ENCODE results near the gene NAA60.
"Not testable (repeated sequence)": the region's sequence is repeated elsewhere in the genome, so short reads cannot be mapped to it uniquely, and the experiment has no call there.

The NAA60 gene

DNA sequence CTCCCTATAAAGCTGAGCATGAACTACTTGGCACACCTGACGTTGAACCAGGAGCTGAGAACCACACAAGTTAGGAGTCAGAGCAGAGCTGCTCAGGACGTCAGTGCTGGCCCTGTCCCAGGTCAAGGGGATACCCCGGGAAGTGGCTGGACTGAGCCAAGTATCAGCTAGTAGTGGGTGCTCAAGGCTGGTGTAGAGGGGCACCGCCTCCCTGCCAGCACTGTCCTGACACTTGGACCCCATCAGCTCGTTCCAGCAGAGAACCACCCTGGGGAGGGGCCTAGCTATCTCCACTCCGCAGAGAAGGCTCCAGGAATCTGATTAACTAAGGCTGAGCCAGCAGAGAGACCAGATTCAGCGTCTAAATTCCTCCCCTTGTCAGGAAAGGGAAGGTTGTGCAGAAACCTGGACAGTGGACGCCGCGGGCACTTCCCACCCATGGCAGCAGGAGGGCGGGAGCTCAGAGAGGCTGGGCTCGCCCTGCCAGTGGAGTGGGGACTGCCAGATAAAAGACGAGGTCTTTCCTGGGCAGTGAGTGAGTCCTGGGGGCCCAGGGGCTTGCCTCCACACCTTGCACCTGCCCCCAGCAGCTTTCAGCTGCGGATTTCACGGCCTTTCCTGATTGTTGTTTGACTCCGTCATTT lies 30.8 kb downstream of the NAA60 start:
- no peaks in the 10 kb centered on the region for H3K27me3 ChIP-seq (ENCODE audit: insufficient read depth, low read length)
- no peak overlapping the region for H3K4me3 ChIP-seq (ENCODE audit: low read length)
- H3K9ac ChIP-seq (ENCODE audit: low read depth, low read length): no peak overlapping the region; the same call in 1 of the 2 replicates
- no peaks in the 10 kb centered on the region for H3K9me3 ChIP-seq (ENCODE audit: insufficient read depth, low read depth, low read length)
- H3K27ac ChIP-seq (ENCODE audit: low read depth, low read length): no peak overlapping the region
- 0 out of 2 replicates have a peak, but pooled peaks cover 8% of the 10 kb centered on the region for H3K36me3 ChIP-seq (ENCODE audit: insufficient read depth, low read length)
- H3K4me1 ChIP-seq (ENCODE audit: insufficient read depth, low read length): no peaks in the 10 kb centered on the region
- 93% methylated on average over 16 of the region's 16 CpGs for WGBS

GRCh38 chr16:3474870-3475269 lies 31.4 kb downstream of the NAA60 start:
- not testable (repeated sequence) for H3K4me3 ChIP-seq (ENCODE audit: low read length); H3K9ac ChIP-seq (ENCODE audit: low read depth, low read length); H3K27me3 ChIP-seq (ENCODE audit: insufficient read depth, low read length); H3K9me3 ChIP-seq (ENCODE audit: insufficient read depth, low read depth, low read length); H3K27ac ChIP-seq (ENCODE audit: low read depth, low read length); H3K4me1 ChIP-seq (ENCODE audit: insufficient read depth, low read length)
- peaks cover 14% of the 10 kb centered on the region; the same call in 1 of the 2 replicates for H3K36me3 ChIP-seq (ENCODE audit: insufficient read depth, low read length)
- 94% methylated on average over 7 of the region's 7 CpGs for WGBS

DNA sequence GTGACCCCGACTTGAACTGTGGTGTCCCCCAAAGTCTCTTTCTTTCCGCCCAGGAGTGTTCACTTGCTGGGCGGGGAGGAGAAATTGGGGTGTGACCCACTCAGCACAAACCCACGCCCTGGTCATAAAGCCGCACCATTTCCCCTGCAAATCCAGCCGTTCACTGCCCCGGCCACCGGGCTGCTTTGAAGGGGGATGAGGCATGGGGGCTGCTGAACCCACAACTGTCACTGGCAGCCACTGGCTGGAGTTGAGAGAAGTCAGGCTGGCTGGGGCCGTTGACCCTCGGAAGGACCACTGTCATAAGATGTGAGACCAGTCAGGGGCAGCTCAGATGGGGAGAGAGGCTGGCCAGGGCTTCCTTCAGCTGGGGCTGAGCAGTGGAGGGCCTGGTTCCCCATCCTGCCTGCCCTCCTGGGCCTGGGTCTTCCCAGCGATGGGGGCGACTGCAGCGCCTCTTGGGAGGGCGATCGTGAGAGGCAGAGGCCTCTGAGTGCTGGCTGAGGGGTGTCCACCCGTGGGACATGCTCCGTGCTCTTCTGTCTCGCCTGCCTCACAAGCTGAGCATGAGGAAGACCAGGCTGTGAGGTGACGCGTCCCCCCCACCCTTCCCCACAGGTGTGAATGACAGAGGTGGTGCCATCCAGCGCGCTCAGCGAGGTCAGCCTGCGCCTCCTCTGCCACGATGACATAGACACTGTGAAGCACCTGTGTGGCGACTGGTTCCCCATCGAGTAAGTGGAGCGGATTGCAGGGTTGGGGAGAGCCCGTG lies 32.3 kb downstream of the NAA60 start:
- H3K27ac ChIP-seq (ENCODE audit: low read depth, low read length): no peak overlapping the region
- no peak overlapping the region for H3K9ac ChIP-seq (ENCODE audit: low read depth, low read length)
- H3K36me3 ChIP-seq (ENCODE audit: insufficient read depth, low read length): peaks cover 17% of the 10 kb centered on the region; the same call in 1 of the 2 replicates
- no peak overlapping the region for H3K4me3 ChIP-seq (ENCODE audit: low read length)
- peaks cover 2% of the 10 kb centered on the region for H3K4me1 ChIP-seq (ENCODE audit: insufficient read depth, low read length)
- no peaks in the 10 kb centered on the region for H3K27me3 ChIP-seq (ENCODE audit: insufficient read depth, low read length)
- H3K9me3 ChIP-seq (ENCODE audit: insufficient read depth, low read depth, low read length): no peaks in the 10 kb centered on the region
- WGBS: 96% methylated on average over 29 of the region's 29 CpGs

DNA sequence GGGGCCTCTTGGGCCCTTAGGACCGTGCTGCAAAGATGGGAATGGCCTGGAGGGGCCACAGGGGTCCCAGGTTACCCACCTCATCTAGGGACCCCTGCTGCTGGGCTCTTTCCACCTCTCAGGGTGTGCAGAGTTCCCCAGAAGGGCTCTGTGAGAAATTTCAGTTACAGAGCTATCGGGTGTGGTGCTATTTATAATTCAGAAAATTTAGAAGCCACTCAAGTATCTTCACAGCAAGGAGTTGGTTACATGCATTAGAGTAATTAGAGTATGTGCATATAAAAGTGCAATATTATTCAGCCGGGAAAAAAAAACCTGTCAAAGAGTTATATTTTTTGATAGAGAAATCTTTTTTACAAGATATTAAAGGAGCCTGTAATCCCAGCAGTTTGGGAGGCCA lies 32.9 kb downstream of the NAA60 start:
- H3K27me3 ChIP-seq (ENCODE audit: insufficient read depth, low read length): no peaks in the 10 kb centered on the region
- H3K9ac ChIP-seq (ENCODE audit: low read depth, low read length): no peak overlapping the region
- peaks cover 17% of the 10 kb centered on the region for H3K36me3 ChIP-seq (ENCODE audit: insufficient read depth, low read length)
- H3K4me1 ChIP-seq (ENCODE audit: insufficient read depth, low read length): peaks cover 8% of the 10 kb centered on the region
- H3K4me3 ChIP-seq (ENCODE audit: low read length): no peak overlapping the region
- no peak overlapping the region for H3K27ac ChIP-seq (ENCODE audit: low read depth, low read length)
- no peaks in the 10 kb centered on the region for H3K9me3 ChIP-seq (ENCODE audit: insufficient read depth, low read depth, low read length)
- WGBS: 80% methylated on average over 2 of the region's 3 CpGs

DNA sequence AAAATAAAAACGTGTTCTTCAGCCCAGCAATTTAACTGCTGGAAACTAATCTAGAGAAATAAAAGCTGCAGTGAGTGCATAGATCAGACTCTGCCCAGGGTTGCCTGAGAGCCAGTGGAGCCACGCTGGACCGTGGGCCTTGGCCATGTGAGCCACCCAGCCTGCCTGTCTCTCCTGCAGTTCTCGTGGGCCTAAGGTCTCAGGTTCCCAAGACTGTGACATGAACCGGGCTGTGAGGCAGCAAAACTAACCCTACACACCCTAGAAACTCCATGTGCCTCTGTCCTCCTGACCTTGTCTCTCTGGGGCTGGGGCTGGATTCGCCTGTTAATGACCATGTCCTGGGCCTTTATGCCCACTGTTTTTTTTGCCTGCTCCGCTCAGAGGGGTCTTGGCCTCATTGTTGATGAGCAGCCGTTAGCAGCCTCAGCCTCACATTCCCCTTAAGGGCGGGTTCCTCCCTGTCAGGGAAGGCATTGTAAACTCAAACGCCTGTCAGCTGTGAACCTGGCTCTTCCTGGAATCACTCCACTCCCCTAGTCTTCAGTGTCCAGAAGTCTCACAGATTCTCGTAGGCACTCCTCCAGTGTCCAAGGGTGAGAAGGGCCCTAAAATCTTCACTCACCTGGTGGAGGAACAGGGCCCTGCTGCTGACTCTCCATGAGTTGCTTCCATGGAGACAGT lies 34.9 kb downstream of the NAA60 start:
- Histone ChIP-seq H3K4me1 (ENCODE audit: insufficient read depth, low read length) (peaks cover 10% of the 10 kb centered on the region), H3K9me3 (ENCODE audit: insufficient read depth, low read depth, low read length) (no peaks in the 10 kb centered on the region), H3K9ac (ENCODE audit: low read depth, low read length) (no peak overlapping the region), H3K27me3 (ENCODE audit: insufficient read depth, low read length) (no peaks in the 10 kb centered on the region), H3K4me3 (ENCODE audit: low read length) (no peak overlapping the region), H3K36me3 (ENCODE audit: insufficient read depth, low read length) (peaks cover 34% of the 10 kb centered on the region), H3K27ac (ENCODE audit: low read depth, low read length) (no peak overlapping the region)
- WGBS: 91% methylated on average over 11 of the region's 11 CpGs

DNA sequence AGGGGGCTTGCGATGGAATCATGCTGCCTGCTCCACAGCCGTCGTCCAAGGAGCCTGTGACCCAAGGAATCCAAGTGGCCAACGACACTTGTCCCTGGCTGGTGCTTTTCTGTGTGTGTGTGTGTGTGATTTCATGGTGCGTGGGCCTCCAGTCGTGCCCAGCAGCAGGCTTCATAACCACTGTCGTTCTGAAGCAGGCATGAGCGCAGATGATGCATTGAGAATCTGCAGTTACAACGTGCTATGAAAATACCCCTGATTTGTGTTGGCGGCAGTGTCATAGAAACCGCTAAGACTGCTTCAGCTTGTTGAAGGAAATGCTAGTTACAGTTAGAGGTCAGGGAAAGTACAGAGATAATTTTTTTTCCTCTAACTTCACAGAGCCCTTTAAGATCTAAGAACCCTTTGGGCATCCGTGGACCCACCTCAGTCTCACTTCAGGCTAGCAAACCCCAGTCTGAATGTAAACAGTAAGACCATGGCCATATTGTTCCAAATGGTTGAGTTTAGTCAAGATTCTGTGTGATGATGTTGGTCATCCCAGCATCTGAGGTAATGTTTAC lies 36.3 kb downstream of the NAA60 start:
- Histone ChIP-seq H3K4me3 (ENCODE audit: low read length) (no peak overlapping the region), H3K27ac (ENCODE audit: low read depth, low read length) (no peak overlapping the region), H3K9me3 (ENCODE audit: insufficient read depth, low read depth, low read length) (no peaks in the 10 kb centered on the region), H3K27me3 (ENCODE audit: insufficient read depth, low read length) (no peaks in the 10 kb centered on the region), H3K4me1 (ENCODE audit: insufficient read depth, low read length) (peaks cover 10% of the 10 kb centered on the region), H3K36me3 (ENCODE audit: insufficient read depth, low read length) (peaks cover 47% of the 10 kb centered on the region), H3K9ac (ENCODE audit: low read depth, low read length) (no peak overlapping the region)
- WGBS: 96% methylated on average over 12 of the region's 12 CpGs

GRCh38 chr16:3480901-3481695 lies 37.6 kb downstream of the NAA60 start:
- peaks cover 10% of the 10 kb centered on the region for H3K4me1 ChIP-seq (ENCODE audit: insufficient read depth, low read length)
- no peak overlapping the region for H3K4me3 ChIP-seq (ENCODE audit: low read length)
- H3K9ac ChIP-seq (ENCODE audit: low read depth, low read length): no peak overlapping the region
- H3K36me3 ChIP-seq (ENCODE audit: insufficient read depth, low read length): peaks cover 61% of the 10 kb centered on the region
- H3K9me3 ChIP-seq (ENCODE audit: insufficient read depth, low read depth, low read length): no peaks in the 10 kb centered on the region
- 69% methylated on average over 18 of the region's 18 CpGs for WGBS
- peak overlapping the region; percentile 46; the same call in 1 of the 2 replicates for H3K27ac ChIP-seq (ENCODE audit: low read depth, low read length)
- H3K27me3 ChIP-seq (ENCODE audit: insufficient read depth, low read length): no peaks in the 10 kb centered on the region

DNA sequence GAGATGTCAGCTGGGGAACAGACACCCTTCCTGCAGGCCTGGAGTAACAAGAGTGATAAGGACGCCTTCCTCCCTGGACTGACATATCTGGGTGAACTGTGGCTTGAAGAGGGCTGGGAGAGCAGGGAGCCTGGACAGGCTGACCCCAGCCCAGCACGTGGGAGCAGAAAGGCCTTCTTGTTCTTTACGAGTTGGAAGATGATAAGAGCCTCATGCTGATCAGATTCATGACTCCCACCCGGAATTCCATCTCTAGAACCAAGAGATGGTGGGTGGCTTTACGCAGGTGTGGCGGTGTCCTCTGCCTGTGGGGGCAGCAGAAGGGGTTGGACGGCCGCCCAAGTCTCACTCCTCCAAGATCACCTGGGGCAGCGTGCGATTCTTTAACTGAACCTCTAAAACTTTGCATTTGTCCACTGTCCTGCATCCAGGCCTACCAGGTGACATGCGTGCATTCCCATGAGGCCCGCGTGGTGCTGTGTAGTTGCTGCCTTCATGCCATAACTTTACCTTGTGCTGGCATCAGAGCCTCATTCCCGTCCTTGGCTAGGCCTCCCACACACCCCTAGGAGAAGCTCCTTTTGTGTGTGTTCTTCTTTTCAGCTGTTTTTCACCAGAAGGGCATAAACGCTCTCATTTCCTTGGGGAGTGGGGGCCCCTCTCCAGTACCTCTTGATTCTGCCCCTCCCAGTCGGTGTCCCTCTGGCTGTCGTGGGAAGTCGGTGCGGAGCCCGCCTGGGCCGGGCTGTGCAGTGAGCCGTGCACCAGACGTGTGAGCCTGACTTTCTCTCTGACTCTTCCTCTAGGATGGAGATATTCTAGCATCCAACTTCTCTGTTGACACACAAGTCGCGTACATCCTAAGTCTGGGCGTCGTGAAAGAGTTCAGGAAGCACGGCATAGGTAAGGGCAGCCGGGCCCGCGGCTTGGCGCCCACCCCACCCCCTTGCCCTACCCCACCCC lies 38.5 kb downstream of the NAA60 start:
- H3K9ac ChIP-seq (ENCODE audit: low read depth, low read length): no peak overlapping the region
- peaks cover 62% of the 10 kb centered on the region for H3K36me3 ChIP-seq (ENCODE audit: insufficient read depth, low read length)
- H3K27ac ChIP-seq (ENCODE audit: low read depth, low read length): peak overlapping the region; percentile 46; the same call in 1 of the 2 replicates
- H3K4me3 ChIP-seq (ENCODE audit: low read length): no peak overlapping the region
- no peaks in the 10 kb centered on the region for H3K9me3 ChIP-seq (ENCODE audit: insufficient read depth, low read depth, low read length)
- no peaks in the 10 kb centered on the region for H3K27me3 ChIP-seq (ENCODE audit: insufficient read depth, low read length)
- 96% methylated on average over 32 of the region's 32 CpGs for WGBS
- peaks cover 10% of the 10 kb centered on the region for H3K4me1 ChIP-seq (ENCODE audit: insufficient read depth, low read length)

DNA sequence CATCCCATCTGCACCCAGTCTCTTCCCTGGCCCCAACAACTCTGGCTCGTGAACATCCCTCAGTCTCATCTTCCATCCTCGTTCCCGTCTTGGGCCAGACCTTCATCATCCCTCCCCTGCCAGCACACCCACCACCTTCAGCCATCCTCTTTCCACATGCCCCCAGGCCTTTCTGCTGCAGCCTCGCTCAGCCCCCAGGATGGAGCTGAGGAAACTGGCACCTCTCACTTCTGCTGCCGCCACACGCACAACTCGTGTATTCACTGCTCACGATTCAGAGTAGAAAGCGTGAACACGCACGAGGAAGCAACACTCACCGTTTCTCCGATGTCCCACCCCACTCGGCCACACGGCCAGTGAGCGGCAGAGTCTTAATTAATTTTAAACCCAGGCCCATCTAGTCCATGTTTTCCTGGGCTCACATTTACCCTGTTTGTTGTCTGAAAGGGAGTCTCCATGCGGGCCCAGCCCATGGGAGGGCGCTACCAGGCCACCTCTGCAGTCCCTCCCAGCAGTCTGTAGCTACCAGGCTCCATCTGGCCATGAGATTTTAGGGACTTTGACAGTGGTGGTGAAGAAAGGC lies 39.3 kb downstream of the NAA60 start:
- 96% methylated on average over 18 of the region's 18 CpGs for WGBS
- H3K9ac ChIP-seq (ENCODE audit: low read depth, low read length): no peak overlapping the region
- peaks cover 62% of the 10 kb centered on the region for H3K36me3 ChIP-seq (ENCODE audit: insufficient read depth, low read length)

More for the DNA sequence above, 39.3 kb downstream of the NAA60 start:
- no peaks in the 10 kb centered on the region for H3K9me3 ChIP-seq (ENCODE audit: insufficient read depth, low read depth, low read length)
- no peak overlapping the region for H3K27ac ChIP-seq (ENCODE audit: low read depth, low read length)
- peaks cover 10% of the 10 kb centered on the region for H3K4me1 ChIP-seq (ENCODE audit: insufficient read depth, low read length)
- H3K27me3 ChIP-seq (ENCODE audit: insufficient read depth, low read length): no peaks in the 10 kb centered on the region
- no peak overlapping the region for H3K4me3 ChIP-seq (ENCODE audit: low read length)

Data from HUES64 (cell line).